Effector memory CD8-positive, alpha-beta T cell (primary cell): ENCODE data around the gene DCUN1D2.
"Not testable (repeated sequence)": the region's sequence is repeated elsewhere in the genome, so short reads cannot be mapped to it uniquely, and the experiment has no call there.

Experiments used
- ATAC-seq: fragments of 150-1000 bp; cut with Tn5 transposase; replicated peaks from 2 replicates; pipeline ENCODE4 v1.10.0; 2021; ENCODE audit warnings: mild to moderate bottlenecking, moderate library complexity
- DNase-seq, 3 experiments: peaks; one replicate each; pipeline ENCODE4 v3.0.0; 2021
- H3K27ac Mint-ChIP-seq, 2 donors: one replicate each; pipeline ENCODE4 v1.8.0; 2022; ENCODE audit warnings: mild to moderate bottlenecking in 2 of 2, mixed read lengths in 2 of 2, moderate library complexity in 2 of 2
- H3K27me3 Mint-ChIP-seq, 2 donors: one replicate each; pipeline ENCODE4 v1.8.0; 2022; ENCODE audit warnings: mixed read lengths in 2 of 2
- H3K36me3 Mint-ChIP-seq: one replicate; pipeline ENCODE4 v1.8.0; 2022; ENCODE audit warnings: mild to moderate bottlenecking, moderate library complexity, mixed read lengths; ENCODE audit not compliant: insufficient read depth
- H3K4me1 Mint-ChIP-seq, 2 donors: one replicate each; pipeline ENCODE4 v1.8.0; 2022; ENCODE audit warnings: low read depth in 2 of 2, mixed read lengths in 2 of 2
- H3K4me3 Mint-ChIP-seq, 2 donors: one replicate each; pipeline ENCODE4 v1.8.0; 2022; ENCODE audit warnings: mild to moderate bottlenecking in 2 of 2, mixed read lengths in 2 of 2, moderate library complexity in 2 of 2
- H3K9me3 Mint-ChIP-seq, 2 donors: one replicate each; pipeline ENCODE4 v1.8.0; 2022; ENCODE audit warnings: mixed read lengths in 2 of 2

DCUN1D2 gene

DNA sequence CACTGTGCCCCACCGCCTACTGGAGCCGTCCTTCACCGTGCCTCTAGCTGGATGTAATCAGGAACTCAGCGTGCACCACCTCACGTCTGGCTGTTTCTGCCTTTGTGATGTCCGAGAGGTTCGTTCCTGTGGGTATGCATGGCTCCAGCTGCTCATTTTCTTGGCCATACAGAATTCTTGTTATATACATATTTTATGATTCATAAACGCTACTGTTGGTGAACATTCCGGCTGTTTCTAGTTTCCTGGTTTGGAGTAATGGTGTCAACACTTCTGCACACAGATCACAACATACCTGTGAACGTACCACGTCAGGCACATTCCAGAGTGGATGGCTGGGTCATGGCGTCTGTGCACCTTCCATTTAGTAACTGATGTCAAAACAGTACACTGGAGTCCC, 14.6 kb downstream of the DCUN1D2 start:
- Mint-ChIP-seq H3K4me3 (no peak overlapping the region), H3K4me1 (peaks cover 4 to 6% of the 10 kb centered on the region in 2 donors), H3K27ac (no peak overlapping the region), H3K36me3 (peaks cover 18% of the 10 kb centered on the region), H3K27me3 (no peaks in the 10 kb centered on the region), H3K9me3 (no peaks in the 10 kb centered on the region)
- DNase-seq: no peak
- ATAC-seq: no peak

DNA sequence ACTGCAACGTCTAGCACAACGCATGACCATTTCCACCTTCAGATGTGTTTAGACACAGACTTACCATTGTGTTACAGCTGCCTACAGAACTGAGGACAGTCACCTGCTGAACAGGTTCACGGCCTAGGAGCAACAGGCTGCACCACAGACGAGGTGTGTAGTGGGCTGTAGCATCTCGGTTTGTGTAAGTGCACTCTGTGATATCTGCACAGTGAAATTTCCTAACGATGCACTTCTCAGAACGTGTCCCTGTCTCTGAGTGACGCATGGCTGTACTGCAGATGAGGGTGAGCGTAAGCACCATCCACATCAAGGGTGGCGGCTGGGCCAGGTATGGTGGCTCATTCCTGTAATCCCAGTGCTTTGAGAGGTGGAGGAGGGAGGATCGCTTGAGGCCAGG, 15.2 kb downstream of the DCUN1D2 start:
- ATAC-seq (no peak), DNase-seq (no peak)
- Mint-ChIP-seq H3K4me3 (no peak overlapping the region), H3K27me3 (no peaks in the 10 kb centered on the region), H3K4me1 (peaks cover 4 to 10% of the 10 kb centered on the region in 2 donors), H3K27ac (no peak overlapping the region), H3K9me3 (no peaks in the 10 kb centered on the region), H3K36me3 (peaks cover 21% of the 10 kb centered on the region)

DNA sequence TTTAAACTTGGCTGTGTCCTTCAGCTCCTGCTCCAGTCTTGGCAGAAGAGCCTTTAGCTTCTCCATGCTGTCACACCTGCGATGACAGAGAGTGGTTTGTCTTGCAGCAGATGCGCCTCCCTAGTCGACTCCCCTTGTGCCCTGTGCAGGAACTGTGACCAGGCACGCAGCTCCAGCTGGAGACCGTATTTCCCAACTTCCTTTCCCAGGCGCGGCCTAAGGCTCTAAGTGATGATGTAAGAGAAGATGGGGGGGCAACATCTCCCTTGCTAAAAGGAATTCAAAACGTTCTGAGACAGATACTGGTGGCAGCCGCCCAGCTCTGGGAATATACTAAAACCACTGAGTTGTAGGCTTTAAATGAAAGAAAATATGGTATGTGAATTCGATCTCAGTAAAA, 16.3 kb downstream of the DCUN1D2 start:
- H3K4me1 Mint-ChIP-seq: peaks cover 6 to 10% of the 10 kb centered on the region in 2 donors
- DNase-seq: no peak
- H3K4me3 Mint-ChIP-seq: no peak overlapping the region
- peaks cover 16% of the 10 kb centered on the region for H3K36me3 Mint-ChIP-seq
- H3K27ac Mint-ChIP-seq: no peak overlapping the region
- H3K9me3 Mint-ChIP-seq: no peaks in the 10 kb centered on the region
- no peaks in the 10 kb centered on the region for H3K27me3 Mint-ChIP-seq
- ATAC-seq: no peak

DNA sequence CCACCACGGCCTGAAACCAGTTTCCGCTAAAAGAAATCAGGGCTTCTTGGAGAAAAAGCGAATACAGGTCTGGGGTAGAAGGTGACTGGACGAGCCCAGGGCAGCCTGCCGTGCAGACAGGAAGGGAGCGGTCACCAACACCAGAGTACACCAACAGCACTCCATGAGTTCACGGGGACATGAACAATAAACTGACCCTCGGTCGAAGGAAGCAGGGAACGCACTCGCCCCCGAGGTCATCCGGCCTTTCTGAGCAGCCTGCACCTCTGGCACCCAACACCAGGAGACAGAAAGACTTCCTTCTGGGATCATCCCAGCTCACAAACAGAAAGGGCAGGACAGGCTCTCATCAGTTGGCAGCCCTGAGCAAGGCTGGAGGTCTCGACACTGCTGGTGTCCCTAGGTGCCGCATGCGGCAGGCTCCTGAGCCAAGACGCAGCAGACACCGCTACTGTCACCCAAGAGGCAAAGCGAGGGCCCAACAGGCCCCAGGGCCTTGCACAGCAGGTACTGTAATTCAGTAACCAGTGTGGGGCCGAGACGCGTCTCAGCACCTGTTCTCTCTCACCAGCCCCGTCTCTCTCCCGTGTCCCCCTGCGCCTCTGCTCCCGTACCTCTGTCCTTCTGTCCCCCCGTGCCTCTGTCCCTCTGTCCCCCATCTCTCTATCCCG, 18.0 kb downstream of the DCUN1D2 start:
- no peak for DNase-seq
- Mint-ChIP-seq H3K4me1 (peaks cover 6 to 10% of the 10 kb centered on the region in 2 donors), H3K27ac (no peak overlapping the region), H3K36me3 (peaks cover 12% of the 10 kb centered on the region), H3K9me3 (no peaks in the 10 kb centered on the region), H3K4me3 (no peak overlapping the region), H3K27me3 (no peaks in the 10 kb centered on the region)
- no peak for ATAC-seq

DNA sequence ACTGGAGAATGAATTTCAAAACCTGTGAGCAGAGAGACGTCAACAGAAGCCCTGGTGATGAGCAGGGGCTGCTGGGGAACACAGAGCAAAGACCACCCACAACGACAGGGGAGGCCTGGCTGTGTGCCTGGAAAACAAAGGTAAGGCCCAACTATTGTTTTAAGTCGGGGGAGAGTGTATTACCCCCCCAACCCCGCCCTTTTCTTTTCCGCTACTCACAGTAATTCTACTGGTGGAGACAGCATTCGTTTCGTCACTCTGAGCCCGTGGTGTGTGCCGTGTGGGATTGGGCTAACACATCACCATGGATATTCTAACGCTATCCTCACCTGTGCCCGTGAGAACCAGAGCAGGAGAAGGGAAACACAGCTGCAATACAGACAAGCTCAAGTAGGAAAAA, 18.7 kb downstream of the DCUN1D2 start:
- H3K27me3 Mint-ChIP-seq: no peaks in the 10 kb centered on the region
- peaks cover 9% of the 10 kb centered on the region for H3K36me3 Mint-ChIP-seq
- DNase-seq (no peak), ATAC-seq (no peak)
- no peak overlapping the region for H3K4me3 Mint-ChIP-seq
- peaks cover 6 to 10% of the 10 kb centered on the region in 2 donors for H3K4me1 Mint-ChIP-seq
- H3K27ac Mint-ChIP-seq: no peak overlapping the region
- no peaks in the 10 kb centered on the region for H3K9me3 Mint-ChIP-seq

DNA sequence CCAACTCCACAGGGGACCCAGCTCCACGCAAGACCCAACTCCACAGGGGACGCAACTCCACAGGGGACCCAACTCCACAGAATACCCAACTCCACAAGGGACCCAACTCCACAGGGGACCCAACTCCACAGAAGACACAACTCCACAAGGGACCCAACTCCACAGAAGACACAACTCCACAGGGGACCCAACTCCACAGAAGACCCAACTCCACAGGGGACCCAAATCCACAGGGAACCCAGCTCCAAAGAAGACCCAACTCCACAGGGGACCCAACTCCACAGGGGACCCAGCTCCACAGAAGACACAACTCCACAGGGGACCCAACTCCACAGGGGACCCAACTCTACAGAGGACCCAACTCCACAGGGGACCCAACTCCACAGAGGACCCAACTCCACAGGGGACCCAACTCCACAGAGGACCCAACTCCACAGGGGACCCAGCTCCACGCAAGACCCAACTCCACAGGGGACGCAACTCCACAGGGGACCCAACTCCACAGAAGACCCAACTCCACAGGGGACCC, 19.8 kb downstream of the DCUN1D2 start:
- not testable (repeated sequence) for H3K27ac Mint-ChIP-seq, H3K36me3 Mint-ChIP-seq, DNase-seq, H3K4me3 Mint-ChIP-seq, H3K27me3 Mint-ChIP-seq, ATAC-seq, H3K9me3 Mint-ChIP-seq
- peaks cover 6 to 10% of the 10 kb centered on the region in 2 donors for H3K4me1 Mint-ChIP-seq

DNA sequence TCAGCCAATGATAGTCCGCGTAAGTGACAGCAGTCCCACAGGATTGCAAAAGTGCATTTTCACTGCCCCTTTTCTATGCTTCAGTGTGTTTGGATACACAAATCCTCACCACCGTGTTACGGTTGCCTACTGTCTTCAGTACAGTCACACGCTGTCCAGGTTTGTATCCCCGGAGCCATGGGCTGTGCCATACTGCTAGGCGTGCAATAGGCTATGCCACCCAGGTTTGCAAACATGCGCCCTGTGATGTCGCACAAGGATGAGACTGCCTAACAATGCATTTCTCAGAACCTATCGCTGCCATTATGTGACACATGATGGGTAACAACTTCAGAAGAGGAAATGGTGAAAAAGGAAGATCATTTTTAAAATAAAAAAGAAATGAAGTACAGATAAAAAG, 20.4 kb downstream of the DCUN1D2 start:
- ATAC-seq (no peak), DNase-seq (no peak)
- H3K27ac Mint-ChIP-seq: no peak overlapping the region
- no peaks in the 10 kb centered on the region for H3K9me3 Mint-ChIP-seq
- no peaks in the 10 kb centered on the region for H3K27me3 Mint-ChIP-seq
- no peak overlapping the region for H3K4me3 Mint-ChIP-seq
- H3K36me3 Mint-ChIP-seq: peaks cover 9% of the 10 kb centered on the region
- peaks cover 11 to 17% of the 10 kb centered on the region in 2 donors for H3K4me1 Mint-ChIP-seq

DNA sequence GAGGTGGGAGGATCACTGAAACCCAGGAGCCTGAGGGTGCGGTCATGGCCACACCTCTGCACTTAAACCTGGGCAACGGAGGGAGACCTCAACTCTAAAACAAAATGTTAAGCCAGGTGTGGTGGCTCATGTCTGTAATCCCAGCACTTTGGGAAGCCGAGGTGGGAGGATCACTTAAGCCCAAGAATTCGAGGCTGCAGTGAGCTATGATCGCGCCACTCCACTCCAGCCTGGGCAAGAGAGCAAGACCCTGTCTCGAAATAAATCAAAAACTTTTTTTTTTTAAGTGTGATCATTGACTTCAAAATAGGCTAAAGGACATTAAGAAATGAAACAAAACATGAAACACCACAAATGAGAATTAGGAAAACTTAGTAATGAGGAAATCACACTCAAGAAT, 20.9 kb downstream of the DCUN1D2 start:
- Mint-ChIP-seq H3K9me3 (no peaks in the 10 kb centered on the region), H3K36me3 (peaks cover 9% of the 10 kb centered on the region), H3K4me3 (no peak overlapping the region), H3K27me3 (no peaks in the 10 kb centered on the region), H3K27ac (no peak overlapping the region), H3K4me1 (peaks cover 11 to 17% of the 10 kb centered on the region in 2 donors)
- no peak for ATAC-seq
- DNase-seq: no peak

DNA sequence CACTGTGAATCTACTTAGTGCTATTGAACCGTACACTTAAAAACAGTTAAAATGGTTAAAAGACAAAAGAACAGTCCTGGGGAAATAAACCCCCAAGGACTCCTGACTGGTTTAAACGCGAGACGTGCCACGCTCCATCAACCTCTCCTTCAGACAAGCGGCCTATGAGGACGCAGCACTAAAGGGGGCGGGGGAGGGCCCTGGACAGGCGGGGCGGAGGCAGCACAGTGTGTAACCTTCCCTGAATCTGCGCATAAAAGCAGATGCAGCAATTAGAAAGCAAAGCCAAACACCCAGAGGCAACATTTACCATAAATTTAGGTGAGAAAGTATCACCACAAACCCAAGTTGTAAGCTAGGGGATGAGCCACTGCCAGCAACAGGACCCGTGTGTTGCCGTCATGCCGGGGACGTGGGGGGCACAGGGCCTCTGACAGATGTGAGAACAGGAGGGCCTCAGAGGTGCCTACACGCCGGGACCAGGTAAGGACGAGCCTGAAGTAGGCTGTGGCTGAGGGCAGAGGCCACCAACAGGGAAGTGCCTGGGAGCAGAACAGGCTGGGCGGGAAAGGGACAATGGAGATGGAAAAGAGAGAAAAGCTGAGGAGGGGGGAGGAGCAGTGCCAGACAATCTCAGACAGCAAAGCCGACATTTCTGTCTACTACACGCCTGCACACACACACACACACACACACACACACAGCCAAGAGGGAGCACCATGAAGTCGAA, 21.9 kb downstream of the DCUN1D2 start:
- peaks cover 13 to 20% of the 10 kb centered on the region in 2 donors for H3K4me1 Mint-ChIP-seq
- H3K36me3 Mint-ChIP-seq: peaks cover 9% of the 10 kb centered on the region
- ATAC-seq (no peak), DNase-seq (no peak)
- H3K27me3 Mint-ChIP-seq: no peaks in the 10 kb centered on the region
- H3K9me3 Mint-ChIP-seq: no peaks in the 10 kb centered on the region
- H3K27ac Mint-ChIP-seq: no peak overlapping the region
- H3K4me3 Mint-ChIP-seq: no peak overlapping the region

DNA sequence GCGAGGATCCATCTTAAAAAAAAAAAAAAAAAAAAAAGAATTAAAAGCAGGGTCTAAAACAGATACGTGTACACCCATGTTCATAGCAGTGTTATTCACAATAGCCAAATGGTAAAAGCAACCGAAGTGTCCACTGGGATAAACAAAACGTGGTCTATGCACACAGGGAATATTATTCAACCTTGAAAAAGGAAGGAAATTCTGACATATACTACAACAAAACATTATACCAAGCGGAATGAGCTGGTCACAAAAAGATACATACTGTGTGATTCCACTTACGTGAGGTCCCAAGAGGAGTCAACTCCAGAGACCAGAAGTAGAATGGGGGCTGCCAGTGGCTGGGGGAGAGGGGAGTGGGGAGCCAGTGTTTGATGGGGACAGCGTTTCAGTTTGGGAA, 22.5 kb downstream of the DCUN1D2 start:
- Mint-ChIP-seq H3K27me3 (no peaks in the 10 kb centered on the region), H3K27ac (no peak overlapping the region), H3K36me3 (peaks cover 5% of the 10 kb centered on the region), H3K4me3 (no peak overlapping the region), H3K9me3 (no peaks in the 10 kb centered on the region), H3K4me1 (peaks cover 15 to 20% of the 10 kb centered on the region in 2 donors)
- DNase-seq (no peak), ATAC-seq (no peak)

DNA sequence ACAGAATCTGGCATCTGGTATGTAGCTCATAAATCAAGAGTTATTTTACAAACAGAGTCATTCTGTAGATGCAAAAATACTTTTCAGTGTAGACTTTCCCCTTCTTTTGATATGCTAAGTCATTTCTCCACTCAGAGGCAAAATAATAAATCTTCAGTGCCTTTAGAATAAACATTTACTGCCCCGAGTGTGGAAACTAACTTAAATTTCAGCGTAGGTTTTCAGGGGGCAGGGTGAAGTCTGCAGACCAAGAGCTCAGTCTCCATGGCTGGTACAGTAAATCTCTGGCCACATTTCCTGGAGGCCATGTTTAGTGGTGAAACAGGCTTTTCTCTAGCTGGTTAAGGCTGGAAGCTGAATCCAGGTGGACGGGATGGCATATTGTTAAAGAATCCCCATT, 24.1 kb downstream of the DCUN1D2 start:
- Mint-ChIP-seq H3K9me3 (no peaks in the 10 kb centered on the region), H3K4me3 (no peak overlapping the region), H3K36me3 (peaks cover 5% of the 10 kb centered on the region), H3K27me3 (no peaks in the 10 kb centered on the region), H3K27ac (peak overlapping the region in 1 of 2 donors; percentile 1), H3K4me1 (peaks cover 14 to 18% of the 10 kb centered on the region in 2 donors)
- DNase-seq (no peak), ATAC-seq (no peak)

DNA sequence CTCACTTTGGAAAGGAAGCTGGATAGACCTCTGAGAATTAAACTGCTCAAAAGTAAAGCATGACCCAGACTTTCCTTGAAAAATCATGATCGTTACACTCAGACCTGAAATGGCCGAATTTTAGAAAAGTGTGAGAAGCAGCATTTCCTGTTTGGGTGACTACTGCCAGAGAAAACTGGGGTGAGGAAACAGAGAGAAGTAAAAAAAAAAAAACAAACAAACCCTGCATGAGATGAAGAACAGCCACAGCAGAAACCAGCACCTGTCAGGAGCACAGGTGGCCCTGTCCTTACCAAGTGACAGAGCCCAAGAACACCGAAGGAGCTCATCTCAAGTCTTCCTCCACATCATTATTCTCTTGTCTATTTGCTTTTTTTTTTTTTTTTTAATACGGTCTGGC, 25.2 kb downstream of the DCUN1D2 start:
- ATAC-seq: peak; percentile 35
- H3K9me3 Mint-ChIP-seq: no peaks in the 10 kb centered on the region
- H3K36me3 Mint-ChIP-seq: no peaks in the 10 kb centered on the region
- H3K27ac Mint-ChIP-seq: peak overlapping the region; percentile 1 to 90
- no peaks in the 10 kb centered on the region for H3K27me3 Mint-ChIP-seq
- peak overlapping the region; percentile 33 to 37 for H3K4me3 Mint-ChIP-seq
- DNase-seq: no peak
- peaks cover 9 to 11% of the 10 kb centered on the region in 2 donors for H3K4me1 Mint-ChIP-seq

DNA sequence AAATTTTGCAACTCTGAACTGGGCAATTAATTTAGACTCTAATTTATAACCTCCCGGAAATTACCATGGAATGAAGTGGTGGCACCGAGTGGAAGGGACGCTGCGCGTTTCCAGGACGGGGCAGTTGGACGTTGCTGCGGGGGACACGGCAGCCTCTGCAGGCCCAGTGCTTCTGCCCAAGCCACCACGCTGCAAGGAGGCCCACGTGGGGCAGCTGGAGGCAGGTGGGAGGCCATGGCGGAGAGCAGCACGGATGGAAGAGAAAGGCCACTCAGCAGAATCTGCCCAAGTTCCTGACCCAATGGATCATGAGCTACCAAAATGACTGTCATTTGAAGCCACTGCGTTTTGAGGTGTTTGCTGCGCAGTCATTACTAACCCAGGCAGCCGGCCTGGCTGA, 26.0 kb downstream of the DCUN1D2 start:
- no peaks in the 10 kb centered on the region for H3K36me3 Mint-ChIP-seq
- H3K9me3 Mint-ChIP-seq: no peaks in the 10 kb centered on the region
- DNase-seq (no peak), ATAC-seq (no peak)
- H3K4me3 Mint-ChIP-seq: no peak overlapping the region
- peak overlapping the region; percentile 1 to 90 for H3K27ac Mint-ChIP-seq
- peaks cover 8 to 9% of the 10 kb centered on the region in 2 donors for H3K4me1 Mint-ChIP-seq
- no peaks in the 10 kb centered on the region for H3K27me3 Mint-ChIP-seq
